DND-41 (cell line): ENCODE results near the gene ADISSP.

Source experiments
- ATAC-seq: fragments of 200-7000 bp; cut with Tn5 transposase; 3 replicates; pipeline ENCODE4 v1.9.1; 2021; ENCODE audit warnings: low read depth; ENCODE audit not compliant: insufficient read depth
- DNase-seq: peaks from one replicate; pipeline ENCODE4 v3.0.0-alpha.2; 2020
- H2AFZ ChIP-seq: 2 replicates; pipeline ENCODE4 v1.6.0; 2012; ENCODE audit warnings: low read depth, low read length
- H3K27ac ChIP-seq: 2 replicates; pipeline ENCODE4 v1.5.1; 2012; ENCODE audit warnings: low read length, inconsistent platforms
- H3K27me3 ChIP-seq: fragments of 200-600 bp; sonication (generic); 2 replicates; pipeline ENCODE4 v1.6.0; 2012; ENCODE audit warnings: low read length, mild to moderate bottlenecking, inconsistent platforms; ENCODE audit not compliant: insufficient read depth, poor library complexity
- H3K36me3 ChIP-seq: 2 replicates; pipeline ENCODE4 v1.5.1; 2012; ENCODE audit warnings: low read length, inconsistent platforms; ENCODE audit not compliant: insufficient read depth
- H3K4me1 ChIP-seq: 2 replicates; pipeline ENCODE4 v1.5.1; 2012; ENCODE audit warnings: mild to moderate bottlenecking, low read length; ENCODE audit not compliant: insufficient read depth
- H3K4me2 ChIP-seq: 2 replicates; pipeline ENCODE4 v1.6.0; 2012; ENCODE audit warnings: mild to moderate bottlenecking, moderate library complexity, low read length, inconsistent platforms; ENCODE audit not compliant: insufficient read depth
- H3K4me3 ChIP-seq, 2 experiments: fragments of 200-600 bp in 1 of 2; shearing (Covaris generic) in 1 of 2; 2 replicates each; pipeline ENCODE4 v1.5.1; 2012 to 2016; ENCODE audit warnings: inconsistent platforms in 2 of 2, low read length in 2 of 2, mild to moderate bottlenecking in 2 of 2, low read depth in 1 of 2, moderate library complexity in 1 of 2
- H3K79me2 ChIP-seq: 2 replicates; pipeline ENCODE4 v1.6.0; 2012; ENCODE audit warnings: low read length, inconsistent platforms; ENCODE audit not compliant: insufficient read depth
- H3K9ac ChIP-seq: 2 replicates; pipeline ENCODE4 v1.6.0; 2012; ENCODE audit warnings: low read depth, mild to moderate bottlenecking, inconsistent platforms, low read length, moderate library complexity
- H3K9me3 ChIP-seq: 2 replicates; pipeline ENCODE4 v1.5.1; 2012; ENCODE audit warnings: low read length, moderate library complexity, mild to moderate bottlenecking, inconsistent platforms; ENCODE audit not compliant: insufficient read depth, severe bottlenecking
- H4K20me1 ChIP-seq: 2 replicates; pipeline ENCODE4 v1.6.0; 2012; ENCODE audit warnings: low read length; ENCODE audit not compliant: insufficient read depth
- CTCF ChIP-seq: IDR thresholded peaks from 2 replicates; pipeline ENCODE4 v1.5.1; 2012; ENCODE audit warnings: borderline replicate concordance, low read length, moderate library complexity, mild to moderate bottlenecking; ENCODE audit not compliant: poor library complexity, severe bottlenecking; ENCODE audit errors: extremely low read depth
- EZH2 ChIP-seq: IDR thresholded peaks from 3 replicates; pipeline ENCODE4 v1.6.1; 2012; ENCODE audit warnings: borderline replicate concordance, low read depth, mild to moderate bottlenecking, moderate library complexity, low read length, inconsistent platforms; ENCODE audit not compliant: severe bottlenecking

Gene ADISSP

GRCh38 chr20:3729378-3729777, 38.2 kb downstream of the ADISSP start:
- no peaks in the 10 kb centered on the region for H3K36me3 ChIP-seq
- no peak for DNase-seq
- no peak overlapping the region for H3K9ac ChIP-seq
- H3K4me1 ChIP-seq = no peaks in the 10 kb centered on the region
- no peaks in the 10 kb centered on the region for H3K79me2 ChIP-seq
- no peak for TF ChIP-seq EZH2
- TF ChIP-seq CTCF = no peak
- H2AFZ ChIP-seq = no peak overlapping the region
- peaks cover 23% of the 10 kb centered on the region for H3K27me3 ChIP-seq
- no peak for ATAC-seq
- no peak overlapping the region for H3K4me3 ChIP-seq
- no peak overlapping the region for H3K4me2 ChIP-seq
- H3K9me3 ChIP-seq = no peaks in the 10 kb centered on the region
- no peaks in the 10 kb centered on the region for H4K20me1 ChIP-seq
- H3K27ac ChIP-seq = no peak overlapping the region

- DNase-seq (no peak), ATAC-seq (no peak)
- Histone ChIP-seq H3K9ac (no peak overlapping the region), H3K79me2 (no peaks in the 10 kb centered on the region), H2AFZ (no peak overlapping the region), H3K27me3 (peaks cover 23% of the 10 kb centered on the region), H4K20me1 (no peaks in the 10 kb centered on the region), H3K27ac (no peak overlapping the region), H3K4me2 (no peak overlapping the region), H3K4me1 (no peaks in the 10 kb centered on the region), H3K36me3 (no peaks in the 10 kb centered on the region), H3K9me3 (no peaks in the 10 kb centered on the region), H3K4me3 (no peak overlapping the region)
- TF ChIP-seq CTCF (no peak), EZH2 (no peak)
These were observed 38.7 kb downstream of the ADISSP start for GRCh38 chr20:3728876-3729275.

GRCh38 chr20:3728354-3728753, 39.2 kb downstream of the ADISSP start:
- DNase-seq (no peak), ATAC-seq (no peak)
- H3K9ac ChIP-seq = no peak overlapping the region
- H2AFZ ChIP-seq = no peak overlapping the region
- H3K36me3 ChIP-seq = no peaks in the 10 kb centered on the region
- H3K4me2 ChIP-seq = no peak overlapping the region
- TF ChIP-seq EZH2 = no peak
- TF ChIP-seq CTCF = no peak
- H3K79me2 ChIP-seq = no peaks in the 10 kb centered on the region
- H3K27ac ChIP-seq = no peak overlapping the region
- H3K9me3 ChIP-seq = no peaks in the 10 kb centered on the region
- H4K20me1 ChIP-seq = no peaks in the 10 kb centered on the region
- H3K4me3 ChIP-seq = no peak overlapping the region
- no peaks in the 10 kb centered on the region for H3K4me1 ChIP-seq
- peaks cover 23% of the 10 kb centered on the region for H3K27me3 ChIP-seq
